Neural cell (in vitro differentiated cells): ENCODE measurements around the gene RPL27A. TPM values are rescaled to one million over a fixed set of nuclear protein-coding genes. Genes with fewer than 3 reads are reported as not detected.

ENCODE experiments used
- H2AFZ ChIP-seq: fragments of 200-600, 300-800 bp; sonication (generic), shearing (Covaris generic); 2 replicates; pipeline ENCODE4 v1.6.0; 2014; ENCODE audit warnings: low read depth, mild to moderate bottlenecking, antibody characterized with exemption, low read length, moderate library complexity
- H3F3A ChIP-seq: fragments of 200-600 bp; shearing (Covaris generic); 2 replicates; pipeline ENCODE4 v1.6.1; 2016; ENCODE audit warnings: mild to moderate bottlenecking, moderate library complexity, mixed read lengths, antibody characterized with exemption, low read length; ENCODE audit not compliant: insufficient read depth, poor library complexity, severe bottlenecking
- H3K27ac ChIP-seq: fragments of 200-600, 300-800 bp; sonication (generic), shearing (Covaris generic); 2 replicates; pipeline ENCODE4 v1.5.1; 2014; ENCODE audit warnings: mild to moderate bottlenecking, low read length, moderate library complexity
- H3K27me3 ChIP-seq: fragments of 300-800, 200-600 bp; sonication (generic), shearing (Covaris generic); 2 replicates; pipeline ENCODE4 v1.6.0; 2014; ENCODE audit warnings: mild to moderate bottlenecking, low read depth, low read length, moderate library complexity; ENCODE audit not compliant: insufficient read depth
- H3K36me3 ChIP-seq: fragments of 300-800, 200-600 bp; sonication (generic), shearing (Covaris generic); 2 replicates; pipeline ENCODE4 v1.5.1; 2014; ENCODE audit warnings: mild to moderate bottlenecking, antibody characterized with exemption, low read length, moderate library complexity; ENCODE audit not compliant: insufficient read depth
- H3K4me2 ChIP-seq: fragments of 300-800, 200-600 bp; sonication (generic), shearing (Covaris generic); 2 replicates; pipeline ENCODE4 v1.6.0; 2014; ENCODE audit warnings: mild to moderate bottlenecking, low read length
- H3K4me3 ChIP-seq: fragments of 300-800, 200-600 bp; sonication (generic), shearing (Covaris generic); 2 replicates; pipeline ENCODE4 v1.5.1; 2014; ENCODE audit warnings: mild to moderate bottlenecking, low read length, moderate library complexity
- H3K79me2 ChIP-seq: fragments of 200-600 bp; shearing (Covaris generic); replicated peaks from 2 replicates; pipeline ENCODE4 v1.6.0; 2014; ENCODE audit warnings: mild to moderate bottlenecking, low read length, moderate library complexity; ENCODE audit not compliant: insufficient read depth
- H3K9ac ChIP-seq: fragments of 300-800, 200-600 bp; sonication (generic), shearing (Covaris generic); 2 replicates; pipeline ENCODE4 v1.6.1; 2016; ENCODE audit warnings: mild to moderate bottlenecking, low read length, mixed read lengths
- H3K9me2 ChIP-seq: fragments of 200-600 bp; shearing (Covaris generic); 2 replicates; pipeline ENCODE4 v1.6.1; 2016; ENCODE audit warnings: mild to moderate bottlenecking, low read length, mixed read lengths; ENCODE audit not compliant: insufficient read depth
- H3K9me3 ChIP-seq: fragments of 200-600, 300-800 bp; sonication (generic), shearing (Covaris generic); 2 replicates; pipeline ENCODE4 v1.6.1; 2016; ENCODE audit warnings: mild to moderate bottlenecking, mixed run types, low read length, moderate library complexity, mixed read lengths
- H4K20me1 ChIP-seq: fragments of 200-600 bp; shearing (Covaris generic); 2 replicates; pipeline ENCODE4 v1.6.1; 2016; ENCODE audit warnings: mild to moderate bottlenecking, mixed run types; ENCODE audit not compliant: insufficient read depth
- CTCF ChIP-seq: fragments of 450-650 bp; IDR thresholded peaks from 2 replicates; pipeline ENCODE4 v1.5.1; 2014; ENCODE audit warnings: antibody characterized with exemption, mild to moderate bottlenecking, moderate library complexity; ENCODE audit not compliant: poor library complexity, severe bottlenecking
- EP300 ChIP-seq: fragments of 450-650 bp; conservative IDR thresholded peaks from 2 replicates; pipeline ENCODE4 v1.6.1; 2014; ENCODE audit warnings: antibody characterized with exemption, mild to moderate bottlenecking, moderate library complexity; ENCODE audit not compliant: poor library complexity, severe bottlenecking
- EZH2 ChIP-seq: fragments of 200-600, 300-800 bp; shearing (Covaris generic), sonication (generic); IDR thresholded peaks from 2 replicates; pipeline ENCODE4 v1.6.1; 2014; ENCODE audit warnings: antibody characterized with exemption, low read length, borderline replicate concordance, mild to moderate bottlenecking; ENCODE audit not compliant: insufficient read depth, poor library complexity, severe bottlenecking
- MXI1 ChIP-seq: fragments of 450-650 bp; conservative IDR thresholded peaks from 2 replicates; pipeline ENCODE4 v1.6.1; 2014; ENCODE audit warnings: antibody characterized with exemption, mild to moderate bottlenecking; ENCODE audit not compliant: poor library complexity, severe bottlenecking
- POLR2AphosphoS5 ChIP-seq: IDR thresholded peaks from 2 replicates; pipeline ENCODE4 v1.6.1; 2012
- REST ChIP-seq: IDR thresholded peaks from 2 replicates; pipeline ENCODE4 v1.6.1; 2012; ENCODE audit warnings: borderline replicate concordance
- SMC3 ChIP-seq: fragments of 450-650 bp; conservative IDR thresholded peaks from 2 replicates; pipeline ENCODE4 v1.6.1; 2014; ENCODE audit warnings: antibody characterized with exemption, mild to moderate bottlenecking, moderate library complexity; ENCODE audit not compliant: poor library complexity
- polyA plus RNA-seq: library from polyadenylated mRNA; depleted of rRNA; stranded (reverse); fragments of >200 nt; gene quantifications from 2 replicates; pipeline ENCODE4 v1.2.3, GENCODE V29; 2014

RPL27A gene
- polyA plus RNA-seq, 1 donor from 2014 or later: 700 TPM

GRCh38 chr11:8722809-8723208 lies 40.2 kb downstream of the RPL27A start:
- no peak overlapping the region for H3K4me3 ChIP-seq
- TF ChIP-seq POLR2AphosphoS5: no peak
- TF ChIP-seq REST: no peak
- no peak for TF ChIP-seq MXI1
- TF ChIP-seq EZH2: no peak
- TF ChIP-seq CTCF: no peak
- no peaks in the 10 kb centered on the region for H3K36me3 ChIP-seq
- H3K4me2 ChIP-seq: no peak overlapping the region
- no peaks in the 10 kb centered on the region for H4K20me1 ChIP-seq
- no peaks in the 10 kb centered on the region for H3F3A ChIP-seq
- H3K9me2 ChIP-seq: no peaks in the 10 kb centered on the region
- no peak overlapping the region for H3K27ac ChIP-seq
- no peak overlapping the region for H2AFZ ChIP-seq
- no peak overlapping the region for H3K9ac ChIP-seq
- H3K27me3 ChIP-seq: no peaks in the 10 kb centered on the region
- H3K79me2 ChIP-seq: no peaks in the 10 kb centered on the region
- H3K9me3 ChIP-seq: no peaks in the 10 kb centered on the region

GRCh38 chr11:8723711-8724110 lies 41.1 kb downstream of the RPL27A start:
- Histone ChIP-seq H3F3A (no peaks in the 10 kb centered on the region), H3K9me2 (no peaks in the 10 kb centered on the region), H3K27me3 (no peaks in the 10 kb centered on the region), H3K4me2 (no peak overlapping the region), H3K79me2 (no peaks in the 10 kb centered on the region), H3K9me3 (no peaks in the 10 kb centered on the region), H3K27ac (no peak overlapping the region), H3K4me3 (no peak overlapping the region), H4K20me1 (no peaks in the 10 kb centered on the region), H3K36me3 (no peaks in the 10 kb centered on the region), H3K9ac (no peak overlapping the region), H2AFZ (no peak overlapping the region)
- no peak for TF ChIP-seq SMC3
- TF ChIP-seq POLR2AphosphoS5: no peak
- no peak for TF ChIP-seq CTCF
- no peak for TF ChIP-seq EZH2
- TF ChIP-seq EP300: no peak
- no peak for TF ChIP-seq MXI1
